Measurements from ENCODE around the gene NBEAL2.

The NBEAL2 gene

GRCh38 chr3:47014036-47014435 is 34.6 kb downstream of the NBEAL2 start:
- Histone ChIP-seq H3K9me2 (ENCODE audit: low read depth, low read length) (no peaks in the 10 kb centered on the region), H3K36me3 (ENCODE audit: insufficient read depth, low read length) (peaks cover 49% of the 10 kb centered on the region; the same call in 1 of the 2 replicates), H2AFZ (ENCODE audit: low read length) (no peak overlapping the region), H4K20me1 (ENCODE audit: insufficient read depth, low read length) (no peaks in the 10 kb centered on the region), H3K9ac (ENCODE audit: low read length) (no peak overlapping the region), H3K79me2 (ENCODE audit: insufficient read depth, low read length) (no peaks in the 10 kb centered on the region), H3K27ac (ENCODE audit: low read depth, low read length, poor library complexity, severe bottlenecking) (peak overlapping the region; percentile 11), H3K27me3 (ENCODE audit: insufficient read depth, low read length) (no peaks in the 10 kb centered on the region), H3K4me3 (ENCODE audit: low read depth, low read length, poor library complexity, severe bottlenecking) (no peak overlapping the region), H3K4me2 (ENCODE audit: low read length) (no peak overlapping the region), H3K9me3 (ENCODE audit: low read length) (no peaks in the 10 kb centered on the region), H3K4me1 (ENCODE audit: insufficient read depth, low read length, severe bottlenecking) (peaks cover 32% of the 10 kb centered on the region), H3F3A (ENCODE audit: insufficient read depth, low read length) (no peaks in the 10 kb centered on the region)
- TF ChIP-seq EZH2 (IDR thresholded peaks at IDR 0.05; ENCODE audit: borderline replicate concordance, low read length) (no peak), CTCF (IDR thresholded peaks at IDR 0.05; ENCODE audit: low read length) (no peak)

- Histone ChIP-seq H4K20me1 (ENCODE audit: insufficient read depth, low read length) (no peaks in the 10 kb centered on the region), H3K36me3 (ENCODE audit: insufficient read depth, low read length) (peaks cover 60% of the 10 kb centered on the region; the same call in 1 of the 2 replicates), H3K4me1 (ENCODE audit: insufficient read depth, low read length, severe bottlenecking) (peaks cover 25% of the 10 kb centered on the region), H3K9ac (ENCODE audit: low read length) (no peak overlapping the region), H3K9me2 (ENCODE audit: low read depth, low read length) (no peaks in the 10 kb centered on the region), H3K27me3 (ENCODE audit: insufficient read depth, low read length) (no peaks in the 10 kb centered on the region), H3K79me2 (ENCODE audit: insufficient read depth, low read length) (no peaks in the 10 kb centered on the region), H3K4me2 (ENCODE audit: low read length) (no peak overlapping the region), H3F3A (ENCODE audit: insufficient read depth, low read length) (no peaks in the 10 kb centered on the region), H3K4me3 (ENCODE audit: low read depth, low read length, poor library complexity, severe bottlenecking) (no peak overlapping the region), H3K9me3 (ENCODE audit: low read length) (no peaks in the 10 kb centered on the region), H2AFZ (ENCODE audit: low read length) (no peak overlapping the region), H3K27ac (ENCODE audit: low read depth, low read length, poor library complexity, severe bottlenecking) (no peak overlapping the region)
- TF ChIP-seq CTCF (IDR thresholded peaks at IDR 0.05; ENCODE audit: low read length), result no peak
- no peak for TF ChIP-seq EZH2 (IDR thresholded peaks at IDR 0.05; ENCODE audit: borderline replicate concordance, low read length)
Observed at GRCh38 chr3:47015151-47015550, 35.7 kb downstream of the NBEAL2 start.

GRCh38 chr3:47016086-47016933 is 36.8 kb downstream of the NBEAL2 start:
- H4K20me1 ChIP-seq (ENCODE audit: insufficient read depth, low read length), result no peaks in the 10 kb centered on the region
- peak overlapping the region; percentile 60 for H3K27ac ChIP-seq (ENCODE audit: low read depth, low read length, poor library complexity, severe bottlenecking)
- H3K9me2 ChIP-seq (ENCODE audit: low read depth, low read length), result no peaks in the 10 kb centered on the region
- no peaks in the 10 kb centered on the region for H3K27me3 ChIP-seq (ENCODE audit: insufficient read depth, low read length)
- H3K9ac ChIP-seq (ENCODE audit: low read length), result no peak overlapping the region
- TF ChIP-seq EZH2 (IDR thresholded peaks at IDR 0.05; ENCODE audit: borderline replicate concordance, low read length), result no peak
- no peak for TF ChIP-seq CTCF (IDR thresholded peaks at IDR 0.05; ENCODE audit: low read length)
- H3K36me3 ChIP-seq (ENCODE audit: insufficient read depth, low read length), result peaks cover 65% of the 10 kb centered on the region; the same call in 1 of the 2 replicates
- no peak overlapping the region for H2AFZ ChIP-seq (ENCODE audit: low read length)
- no peaks in the 10 kb centered on the region for H3F3A ChIP-seq (ENCODE audit: insufficient read depth, low read length)
- H3K9me3 ChIP-seq (ENCODE audit: low read length), result no peaks in the 10 kb centered on the region
- H3K4me2 ChIP-seq (ENCODE audit: low read length), result no peak overlapping the region
- no peak overlapping the region for H3K4me3 ChIP-seq (ENCODE audit: low read depth, low read length, poor library complexity, severe bottlenecking)
- H3K79me2 ChIP-seq (ENCODE audit: insufficient read depth, low read length), result no peaks in the 10 kb centered on the region
- peaks cover 25% of the 10 kb centered on the region for H3K4me1 ChIP-seq (ENCODE audit: insufficient read depth, low read length, severe bottlenecking)
